ENCODE results near the gene MEGF9. TPM values are rescaled to one million over a fixed set of nuclear protein-coding genes. Genes with fewer than 3 reads are reported as not detected.
"Not testable (repeated sequence)": the region's sequence is repeated elsewhere in the genome, so short reads cannot be mapped to it uniquely, and the experiment has no call there.

MEGF9 gene
- total RNA-seq, 1 experiment from 2014 or later, result 35.7 TPM

GRCh38 chr9:120555839-120556238, 158.4 kb downstream of the MEGF9 start:
- H3K4me1 ChIP-seq (replicated peaks; ENCODE audit: insufficient read depth), result no peaks in the 10 kb centered on the region
- no peaks in the 10 kb centered on the region for H3K27me3 ChIP-seq (ENCODE audit: insufficient read depth, low read depth)
- no TSS peak for BruUV-seq (replicated peaks)
- ChIA-PET CTCF (no interaction called here), POLR2A (ENCODE audit: unreplicated experiment) (no interaction called here)
- H3K27ac ChIP-seq, result no peak overlapping the region
- DNase-seq, result no peak
- H3K36me3 ChIP-seq (ENCODE audit: low read depth), result 0 out of 2 replicates have a peak, but pooled peaks cover 4% of the 10 kb centered on the region
- intact Hi-C loops (cut with micrococcal nuclease; ENCODE audit: unreplicated experiment), result no loop called here
- no peaks in the 10 kb centered on the region for H3K9me3 ChIP-seq (ENCODE audit: insufficient read depth, low read depth)
- no peak overlapping the region for H3K4me2 ChIP-seq
- no peak overlapping the region for H2AFZ ChIP-seq
- no peaks in the 10 kb centered on the region for H3K79me2 ChIP-seq (ENCODE audit: low read depth)
- TF ChIP-seq, protein P1, sequence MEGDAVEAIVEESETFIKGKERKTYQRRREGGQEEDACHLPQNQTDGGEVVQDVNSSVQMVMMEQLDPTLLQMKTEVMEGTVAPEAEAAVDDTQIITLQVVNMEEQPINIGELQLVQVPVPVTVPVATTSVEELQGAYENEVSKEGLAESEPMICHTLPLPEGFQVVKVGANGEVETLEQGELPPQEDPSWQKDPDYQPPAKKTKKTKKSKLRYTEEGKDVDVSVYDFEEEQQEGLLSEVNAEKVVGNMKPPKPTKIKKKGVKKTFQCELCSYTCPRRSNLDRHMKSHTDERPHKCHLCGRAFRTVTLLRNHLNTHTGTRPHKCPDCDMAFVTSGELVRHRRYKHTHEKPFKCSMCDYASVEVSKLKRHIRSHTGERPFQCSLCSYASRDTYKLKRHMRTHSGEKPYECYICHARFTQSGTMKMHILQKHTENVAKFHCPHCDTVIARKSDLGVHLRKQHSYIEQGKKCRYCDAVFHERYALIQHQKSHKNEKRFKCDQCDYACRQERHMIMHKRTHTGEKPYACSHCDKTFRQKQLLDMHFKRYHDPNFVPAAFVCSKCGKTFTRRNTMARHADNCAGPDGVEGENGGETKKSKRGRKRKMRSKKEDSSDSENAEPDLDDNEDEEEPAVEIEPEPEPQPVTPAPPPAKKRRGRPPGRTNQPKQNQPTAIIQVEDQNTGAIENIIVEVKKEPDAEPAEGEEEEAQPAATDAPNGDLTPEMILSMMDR (conservative IDR thresholded peaks at IDR 0.05), result no peak
- TF ChIP-seq EZH2 (IDR thresholded peaks at IDR 0.05; ENCODE audit: low read depth), result no peak
- H3K9me2 ChIP-seq (ENCODE audit: insufficient read depth), result no peaks in the 10 kb centered on the region
- peaks cover 11% of the 10 kb centered on the region; the same call in 1 of the 2 replicates for H4K20me1 ChIP-seq (ENCODE audit: insufficient read depth)
- no peak overlapping the region for H3K4me3 ChIP-seq
- no peaks in the 10 kb centered on the region for H3F3A ChIP-seq (ENCODE audit: insufficient read depth, low read depth)

- H3K36me3 ChIP-seq (ENCODE audit: low read depth); H3K4me3 ChIP-seq; H3K4me1 ChIP-seq (replicated peaks; ENCODE audit: insufficient read depth); intact Hi-C loops (cut with micrococcal nuclease; ENCODE audit: unreplicated experiment); H3K27me3 ChIP-seq (ENCODE audit: insufficient read depth, low read depth); H2AFZ ChIP-seq; H4K20me1 ChIP-seq (ENCODE audit: insufficient read depth); H3K4me2 ChIP-seq; H3F3A ChIP-seq (ENCODE audit: insufficient read depth, low read depth); H3K9me3 ChIP-seq (ENCODE audit: insufficient read depth, low read depth); CTCF ChIA-PET; BruUV-seq (replicated peaks); H3K9me2 ChIP-seq (ENCODE audit: insufficient read depth); H3K27ac ChIP-seq; H3K79me2 ChIP-seq (ENCODE audit: low read depth); POLR2A ChIA-PET (ENCODE audit: unreplicated experiment); DNase-seq: not testable (repeated sequence)
These were observed 162.0 kb downstream of the MEGF9 start for GRCh38 chr9:120552210-120552704.

Other genes with a start within 250 kb of the MEGF9 start
- gene CDK5RAP2, start 134.3 kb downstream of the MEGF9 start, total RNA-seq (2021), result 113 and 138 TPM in 2 replicates
- 69.6 and 77.7 TPM in 2 replicates for gene FBXW2, start 78.9 kb upstream of the MEGF9 start, total RNA-seq (2021)
- 86.4 and 96.2 TPM in 2 replicates for gene PSMD5, start 128.5 kb upstream of the MEGF9 start, total RNA-seq (2021)
- gene PHF19, start 162.7 kb upstream of the MEGF9 start, total RNA-seq (2021), result 66.4 and 72.9 TPM in 2 replicates
- gene TRAF1, start 212.3 kb upstream of the MEGF9 start, total RNA-seq (2021), result 2.7 and 2.9 TPM in 2 replicates

Measured in PC-9 (cell line).